NCI-H446 treated with DMSO at 0.1 percent for 48 hours (cell line): Measurements from ENCODE around the gene HOXA9.

Source experiments
- DNase-seq: peaks from one replicate; lab custom pipeline; 2025; lab: John Stamatoyannopoulos, UW

The HOXA9 gene

DNA sequence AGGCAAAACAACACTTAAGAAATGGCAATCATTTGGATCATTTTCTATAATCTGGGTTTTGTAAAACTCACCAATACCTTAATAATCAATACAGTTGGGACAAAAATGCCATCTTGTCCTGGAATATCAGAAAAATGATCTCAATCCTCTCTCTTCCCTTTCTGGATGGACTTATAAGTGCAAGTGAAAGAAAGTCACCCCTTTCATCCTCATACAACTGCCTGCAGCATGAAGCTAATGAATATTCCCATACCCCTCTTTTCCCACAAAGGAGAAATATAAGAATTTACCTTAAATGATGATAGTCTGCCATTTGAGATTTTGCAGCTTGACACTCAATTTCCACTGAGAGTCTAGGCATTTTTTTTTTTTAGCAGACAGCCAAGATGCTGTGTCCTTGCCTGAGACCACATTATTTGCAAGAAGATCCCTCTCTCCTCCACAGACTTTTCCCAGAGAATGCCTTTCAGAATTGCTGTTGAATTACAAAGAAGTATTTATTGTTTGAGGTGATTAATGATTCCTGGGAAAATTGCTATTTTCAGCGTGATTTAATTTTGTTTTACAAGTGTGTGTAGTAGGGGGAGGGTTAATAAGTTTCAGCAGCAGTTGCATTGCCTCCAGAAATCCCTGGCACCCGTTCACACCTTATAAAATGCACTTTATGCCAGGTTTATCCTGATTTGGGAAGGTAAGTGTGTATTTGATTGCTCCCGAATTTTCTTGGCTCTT lies 38.6 kb downstream of the HOXA9 start:
- no peak for DNase-seq

DNA sequence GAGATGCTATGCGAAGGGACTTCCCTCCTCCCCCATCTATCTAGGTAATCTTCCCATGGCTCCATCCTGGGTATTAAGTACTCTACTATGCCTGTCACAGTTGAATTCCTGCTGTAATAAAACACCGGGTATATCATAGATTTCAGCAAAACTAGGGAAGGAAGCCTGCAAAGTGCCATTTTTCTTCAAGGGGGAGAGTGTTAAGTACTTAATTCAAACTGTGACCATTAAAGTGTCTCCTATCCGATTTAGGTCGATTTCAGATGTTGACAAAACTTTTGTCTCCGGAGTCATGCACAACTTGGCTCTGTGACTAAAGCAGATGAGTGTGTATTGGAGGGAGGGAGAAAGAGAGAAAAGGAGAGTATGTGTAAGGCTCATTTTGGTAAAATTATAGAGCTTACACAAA lies 39.3 kb downstream of the HOXA9 start:
- DNase-seq: no peak

DNA sequence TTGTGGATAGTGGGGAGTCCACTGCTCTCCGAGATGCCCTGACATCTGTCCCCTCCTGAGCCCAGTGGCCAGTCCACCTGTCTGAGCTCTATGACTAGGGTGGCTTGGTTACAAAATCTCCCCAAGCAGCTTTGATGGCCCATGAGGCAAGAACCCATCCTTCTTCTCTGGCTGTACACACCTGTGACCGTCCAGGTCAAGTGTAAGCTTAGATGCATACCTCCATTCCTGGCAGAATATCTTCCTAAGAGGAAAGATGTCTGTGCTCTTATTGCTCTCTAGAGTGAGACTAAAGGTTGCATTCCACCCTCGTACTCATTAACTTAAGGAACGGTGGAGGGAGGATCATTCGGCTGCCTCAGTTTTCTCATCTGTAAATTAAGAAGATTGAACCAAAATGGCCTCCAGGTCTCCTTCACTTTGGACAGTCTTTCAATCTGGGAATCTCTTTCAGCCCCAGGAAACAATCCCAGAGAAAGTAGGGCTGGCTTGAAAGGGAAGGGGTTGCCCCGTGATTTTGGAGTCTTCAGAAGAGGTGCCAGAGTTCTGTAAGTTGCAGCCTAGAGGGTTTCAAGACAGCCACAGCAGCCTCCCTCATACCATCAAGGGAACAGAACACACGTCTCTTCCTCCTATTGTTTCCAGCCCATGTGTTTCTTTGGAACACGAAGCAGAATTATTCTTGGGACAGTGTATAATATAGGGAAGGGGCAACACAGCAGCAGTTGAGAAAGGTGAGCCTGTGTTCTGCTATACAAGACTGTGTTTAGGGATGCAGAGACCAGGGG lies 40.2 kb downstream of the HOXA9 start:
- no peak for DNase-seq

DNA sequence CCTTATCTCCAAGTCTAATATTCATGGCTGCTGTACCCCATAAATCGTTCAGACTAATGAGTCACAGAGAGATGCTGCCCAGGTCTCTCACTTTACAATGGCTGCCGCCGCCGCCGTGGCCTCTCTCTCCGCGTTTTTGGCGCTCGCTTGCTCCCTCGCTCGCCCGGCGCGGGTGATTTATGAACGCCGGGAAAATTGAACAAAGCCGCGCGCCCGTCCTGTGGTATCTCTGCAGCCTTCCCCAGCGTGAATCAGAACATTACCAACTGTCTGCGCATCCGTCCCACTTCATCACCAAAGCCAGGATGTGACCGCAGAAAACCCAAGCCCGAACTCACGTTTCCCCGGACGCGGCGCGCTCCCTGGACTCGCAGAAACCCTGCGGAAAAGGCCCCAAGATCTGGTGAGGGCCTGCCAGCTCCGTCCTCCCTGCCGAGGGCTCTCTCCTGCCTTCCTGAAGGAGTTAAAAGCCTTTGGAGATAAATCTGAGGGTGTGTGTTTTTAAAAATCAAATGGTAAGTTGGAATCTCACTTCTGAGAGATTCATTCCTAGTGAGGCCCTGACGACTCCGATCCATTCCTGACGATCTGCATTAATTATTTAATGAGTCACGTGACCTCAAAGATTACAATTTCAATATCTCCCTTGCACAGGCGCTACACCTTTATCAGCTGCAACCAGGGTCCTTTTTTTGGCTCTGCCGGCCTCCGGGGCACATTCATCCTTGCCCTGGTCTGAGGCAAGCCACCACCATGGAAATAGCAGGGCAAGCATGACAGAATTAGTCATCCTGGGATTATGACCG lies 41.0 kb downstream of the HOXA9 start:
- no peak for DNase-seq

DNA sequence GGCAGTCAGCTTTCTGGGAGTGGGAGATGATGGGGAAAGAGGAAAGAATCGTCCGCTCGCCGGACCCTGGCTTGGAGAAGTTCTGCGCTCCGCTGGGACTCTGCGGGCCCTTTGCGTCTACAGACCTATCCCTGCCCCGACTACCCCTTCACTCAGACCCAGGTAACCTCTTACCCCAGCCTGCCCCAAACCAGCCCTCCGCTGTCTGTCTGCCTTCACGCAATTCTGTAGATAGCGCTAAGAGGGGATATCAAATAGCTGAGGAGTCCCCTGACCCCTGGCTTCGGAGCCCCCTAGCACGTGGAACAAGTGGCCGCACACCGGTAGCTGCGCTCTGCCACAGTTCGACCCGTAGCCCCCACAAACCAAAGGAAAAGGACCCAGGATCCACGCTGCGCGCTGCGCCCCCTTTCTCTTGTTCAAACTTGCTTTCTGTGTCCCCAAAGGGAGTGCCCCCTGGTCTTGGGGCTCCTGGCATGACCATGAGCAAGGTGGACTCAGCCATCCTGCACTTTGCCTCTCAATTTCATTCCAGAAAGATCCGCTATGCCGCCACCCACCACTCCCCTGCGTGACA lies 41.8 kb downstream of the HOXA9 start:
- no peak for DNase-seq

DNA sequence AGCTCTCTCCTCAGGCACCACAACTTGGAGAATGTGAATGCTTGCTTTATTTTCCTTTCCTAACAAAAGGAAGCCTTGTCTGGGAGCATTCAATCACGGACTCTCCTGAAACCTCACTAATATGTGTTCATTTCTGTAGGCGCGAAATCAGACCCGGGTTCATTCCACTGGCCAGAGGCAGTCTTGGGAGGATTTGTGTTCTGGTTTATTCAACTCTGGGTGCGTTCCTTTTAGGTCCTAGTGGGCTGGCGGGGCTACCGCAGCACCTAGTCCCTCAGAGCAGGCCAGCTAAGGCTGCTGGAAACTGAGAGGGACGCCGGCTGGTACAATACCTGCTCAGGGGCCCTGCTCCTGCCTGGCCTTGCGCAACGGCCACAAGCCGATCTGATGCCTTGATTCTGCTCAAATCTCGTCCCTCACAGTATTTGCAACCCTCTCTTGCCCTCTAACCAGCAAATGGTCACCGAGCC lies 42.3 kb downstream of the HOXA9 start:
- DNase-seq: no peak

DNA sequence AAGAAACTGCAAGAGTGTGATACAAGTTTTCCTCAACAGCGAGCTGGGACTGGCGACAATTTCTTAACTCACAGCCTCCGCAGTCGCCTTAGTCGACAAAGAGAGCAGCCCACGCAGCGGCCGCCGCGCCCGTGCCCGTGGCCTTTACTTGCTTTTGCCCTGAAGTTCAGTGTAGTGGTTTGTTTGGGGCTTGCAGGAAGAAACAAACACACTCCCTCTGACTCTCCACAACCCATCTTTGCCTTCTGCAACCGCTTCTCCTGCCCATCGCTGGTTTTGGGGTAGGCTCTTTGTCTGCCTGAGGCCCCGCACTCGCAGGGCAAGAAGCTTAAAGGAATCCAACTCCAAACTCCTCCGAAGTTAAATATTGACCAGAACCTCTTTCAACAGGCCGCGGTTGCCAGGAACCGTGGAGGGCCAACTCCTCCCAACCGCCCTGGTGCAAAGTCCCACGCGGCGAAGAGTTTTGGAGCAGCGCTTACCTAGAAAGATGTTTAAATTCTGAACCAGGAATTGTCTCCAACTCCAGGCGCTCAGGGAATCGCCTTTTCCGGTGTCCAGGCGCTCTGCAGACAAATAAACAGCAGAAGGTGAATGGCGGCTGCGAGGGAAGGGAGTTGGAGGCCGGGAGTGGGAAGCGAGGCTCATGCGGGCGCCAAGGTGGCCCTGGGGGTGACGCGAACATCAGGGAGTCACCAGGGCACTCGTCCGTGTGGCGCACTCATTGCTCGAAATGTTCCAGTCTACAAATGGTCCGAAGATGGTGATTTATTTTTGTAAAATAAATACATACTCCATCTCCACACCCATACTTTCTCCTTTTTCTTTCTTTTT lies 43.0 kb downstream of the HOXA9 start:
- no peak for DNase-seq

DNA sequence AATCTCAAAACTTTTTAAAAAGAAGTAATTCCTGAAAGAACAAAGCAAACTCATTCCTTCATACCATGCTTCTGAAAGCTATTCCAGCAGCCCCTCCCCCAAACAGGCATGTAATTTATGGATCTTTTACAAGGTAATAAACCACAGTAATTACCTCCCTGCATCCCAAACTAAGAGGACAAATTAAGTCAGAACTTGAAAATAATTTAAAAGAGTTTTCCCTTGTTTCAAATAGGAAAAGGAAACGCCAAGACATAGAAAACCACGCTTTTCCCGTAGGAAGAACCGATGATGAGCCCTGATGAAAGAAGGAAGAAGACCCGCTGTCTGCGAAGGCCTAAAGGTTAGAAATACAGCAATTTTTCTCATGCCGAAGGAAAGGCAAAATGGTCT lies 43.7 kb downstream of the HOXA9 start:
- DNase-seq: no peak

DNA sequence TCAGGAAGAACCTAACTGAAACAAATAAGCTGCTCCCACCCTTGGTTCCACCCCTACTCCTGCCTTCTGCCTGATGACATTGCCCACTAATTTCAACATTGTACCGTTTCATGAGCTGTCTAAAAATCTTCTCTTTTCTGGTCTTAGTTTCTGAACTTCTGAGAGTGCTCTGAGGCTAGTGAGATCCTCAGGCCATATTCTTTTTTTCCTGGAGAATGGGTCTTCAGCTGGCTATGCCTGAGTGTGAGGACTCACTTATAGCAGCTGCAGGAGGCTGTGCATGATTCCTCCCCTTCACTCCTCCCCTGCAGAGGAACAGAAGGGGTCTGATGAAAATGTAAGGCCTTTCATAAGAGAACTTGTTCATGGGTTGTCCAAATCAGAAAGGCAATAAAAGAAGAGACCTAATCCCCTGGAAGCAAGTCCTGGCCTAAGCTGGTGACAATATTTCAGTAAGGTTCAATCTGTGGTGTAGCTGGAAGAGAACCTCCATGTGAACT lies 45.9 kb downstream of the HOXA9 start:
- DNase-seq: no peak

DNA sequence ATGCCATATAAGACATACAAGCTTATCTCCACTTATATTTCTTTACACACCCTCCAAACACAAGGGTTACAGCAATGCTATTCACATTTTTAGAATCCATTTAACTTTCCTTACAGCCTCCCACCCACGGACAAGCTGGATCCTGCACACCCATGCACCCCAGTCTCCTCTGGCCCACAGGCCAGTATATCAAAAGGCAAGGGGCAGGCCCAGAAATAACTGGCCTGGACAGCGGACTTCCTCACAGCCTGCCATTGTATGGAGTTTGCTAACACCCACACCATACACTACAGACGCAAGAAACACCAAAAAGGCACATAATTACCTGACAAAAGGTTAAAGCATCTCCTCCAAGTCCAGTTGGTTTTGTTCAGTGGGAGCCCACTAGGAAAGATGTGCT lies 46.8 kb downstream of the HOXA9 start:
- DNase-seq: no peak

DNA sequence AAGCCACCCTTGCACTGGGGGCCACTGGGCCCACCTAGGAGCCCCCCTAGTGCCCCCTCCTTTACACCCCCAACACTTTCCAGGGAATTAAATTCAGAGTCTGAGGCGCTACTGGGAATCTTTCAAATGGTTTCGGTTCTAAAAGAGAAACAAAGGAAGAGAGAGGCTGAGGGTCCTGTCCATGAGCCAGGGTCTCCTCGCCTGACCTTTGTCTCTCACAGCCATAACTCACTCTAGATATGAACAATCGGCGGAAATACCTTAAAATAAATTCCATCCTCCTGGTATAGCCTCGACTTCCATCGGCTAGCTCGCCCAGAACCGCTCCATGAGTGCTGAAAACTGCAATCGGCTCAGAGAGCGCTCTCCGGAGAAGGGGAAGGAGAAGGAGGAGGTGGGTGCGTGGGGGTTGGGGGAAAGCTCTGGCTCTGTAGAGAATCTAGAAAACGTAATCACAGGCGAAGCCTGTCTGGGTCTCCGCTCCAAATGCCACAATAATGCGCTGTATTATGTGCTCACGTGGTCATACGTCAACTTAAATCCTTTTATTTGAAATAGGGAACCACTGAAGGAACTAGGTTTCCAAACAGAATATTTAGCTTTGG lies 47.3 kb downstream of the HOXA9 start:
- no peak for DNase-seq

DNA sequence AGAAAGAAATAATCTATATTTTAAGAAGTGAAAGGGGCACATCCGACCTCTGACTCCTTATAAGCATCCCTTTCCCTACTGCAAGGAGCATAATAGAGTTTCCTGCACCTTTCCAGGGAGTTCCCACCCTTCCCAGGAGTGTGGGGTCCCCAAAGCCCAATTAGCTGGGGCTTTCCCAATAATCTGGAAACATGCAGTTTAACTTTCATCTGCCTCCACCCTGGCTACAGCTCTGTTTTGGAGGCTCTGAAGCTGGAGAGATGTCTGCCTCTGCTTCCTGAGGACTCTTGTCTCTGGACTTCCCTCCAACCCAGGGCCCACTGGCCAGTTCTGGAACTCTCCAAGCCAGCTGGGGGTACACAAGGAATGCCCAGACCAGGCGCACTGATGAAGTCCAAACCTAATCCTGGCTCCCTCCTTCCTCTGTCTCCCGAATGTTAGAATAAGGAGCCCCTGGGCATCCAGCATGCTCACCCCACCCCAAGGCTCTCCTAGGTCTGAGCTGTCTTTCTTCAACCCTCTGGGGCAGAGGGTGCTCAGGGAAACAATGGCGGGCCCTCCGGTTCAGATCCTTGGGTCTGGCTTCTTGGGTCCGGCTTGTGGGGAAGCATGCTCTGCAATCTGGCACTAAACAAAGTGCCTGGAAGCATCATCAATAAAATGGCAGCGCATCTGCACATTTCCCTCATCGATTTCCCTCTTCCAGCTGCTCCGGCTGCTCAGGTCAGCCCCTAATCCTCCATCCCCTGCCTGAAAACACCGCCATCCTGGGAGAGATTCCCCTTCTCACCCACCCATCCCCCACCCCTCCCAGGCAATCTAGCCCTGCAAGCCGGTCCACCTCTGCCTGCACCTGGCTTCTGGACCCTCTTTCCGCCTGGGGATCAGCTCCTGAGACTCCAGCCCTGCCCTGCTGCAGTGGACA lies 48.1 kb downstream of the HOXA9 start:
- no peak for DNase-seq

DNA sequence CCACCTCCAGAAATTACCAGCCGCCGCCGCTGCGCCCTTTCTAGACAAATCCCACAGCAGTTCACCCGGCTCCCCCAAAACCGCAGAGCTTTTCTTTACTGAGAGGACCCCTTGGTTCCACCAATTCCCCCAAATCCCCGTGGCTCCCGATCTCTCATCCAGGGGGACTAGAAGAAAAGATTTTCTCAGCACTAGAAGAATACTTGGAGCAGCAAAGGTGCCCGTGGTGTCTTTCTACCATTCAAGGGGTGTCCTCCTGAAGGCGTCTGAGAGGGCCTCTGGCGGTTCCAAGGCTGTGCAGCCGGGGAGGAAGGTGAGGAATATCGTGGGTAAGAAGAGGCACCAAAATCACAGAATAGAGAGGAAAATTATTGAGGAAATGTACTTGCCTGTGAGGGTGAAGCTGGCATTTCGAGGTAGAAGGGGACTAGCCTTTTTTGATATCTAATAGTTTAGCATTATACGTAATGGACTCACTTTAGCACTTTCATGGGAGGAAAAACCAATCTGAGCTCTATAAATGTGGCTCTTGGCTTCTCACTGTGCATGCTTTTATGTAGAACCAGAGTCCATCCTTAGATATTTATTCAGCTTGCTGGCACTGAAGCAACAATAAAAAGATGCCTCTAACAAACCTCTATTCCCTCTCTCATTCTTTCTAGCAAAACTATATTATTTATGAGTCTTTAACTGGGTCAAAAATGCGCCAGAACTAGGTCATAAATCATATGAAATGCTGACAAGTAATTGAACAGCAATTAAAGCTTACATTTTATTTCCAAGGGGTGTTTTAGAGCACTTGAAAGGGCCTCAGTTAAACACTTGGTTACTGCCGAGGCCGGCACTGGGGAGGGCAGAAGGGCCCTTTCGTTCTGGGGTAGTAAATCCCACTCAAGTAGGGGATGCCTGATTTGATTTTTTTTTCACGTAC lies 49.0 kb downstream of the HOXA9 start:
- no peak for DNase-seq

DNA sequence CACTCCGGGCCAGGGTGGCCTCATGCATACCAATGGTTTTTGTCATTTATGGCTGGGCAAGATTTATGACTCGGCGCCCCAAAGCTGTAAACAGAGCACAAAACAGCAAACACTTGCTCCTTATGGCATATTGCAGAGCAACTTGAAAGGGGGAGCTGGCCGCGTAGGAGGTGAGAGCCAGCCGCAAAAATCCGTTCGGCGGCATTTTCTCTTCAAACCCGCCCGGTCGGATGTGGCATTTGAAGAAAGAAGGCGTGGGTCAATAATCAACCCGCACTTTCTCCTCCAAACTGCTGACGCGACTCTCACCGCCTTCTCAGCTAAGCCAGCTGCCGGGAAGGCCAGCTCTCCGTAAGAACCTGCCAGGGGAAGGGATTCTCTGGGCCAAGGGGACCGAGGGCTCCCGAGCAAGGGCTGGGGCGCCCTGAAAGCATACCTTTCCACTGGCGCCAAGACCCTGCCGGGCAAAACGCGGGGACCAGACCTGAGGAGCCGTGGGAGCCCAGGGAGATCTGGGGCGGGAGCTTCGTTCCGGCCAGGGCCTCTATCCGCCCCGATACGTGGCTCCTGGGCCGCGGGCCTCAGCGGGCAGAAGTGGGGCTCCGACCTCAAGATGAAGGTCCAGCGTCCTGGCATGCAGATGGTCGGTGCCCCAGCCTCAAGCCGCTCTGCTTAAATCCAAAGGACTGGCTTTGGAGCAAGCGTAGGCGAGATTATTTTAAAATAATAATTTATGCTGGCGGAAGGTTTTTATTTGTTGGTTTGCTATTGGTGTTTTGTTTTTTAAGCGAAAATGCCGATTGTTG lies 49.9 kb downstream of the HOXA9 start:
- no peak for DNase-seq

DNA sequence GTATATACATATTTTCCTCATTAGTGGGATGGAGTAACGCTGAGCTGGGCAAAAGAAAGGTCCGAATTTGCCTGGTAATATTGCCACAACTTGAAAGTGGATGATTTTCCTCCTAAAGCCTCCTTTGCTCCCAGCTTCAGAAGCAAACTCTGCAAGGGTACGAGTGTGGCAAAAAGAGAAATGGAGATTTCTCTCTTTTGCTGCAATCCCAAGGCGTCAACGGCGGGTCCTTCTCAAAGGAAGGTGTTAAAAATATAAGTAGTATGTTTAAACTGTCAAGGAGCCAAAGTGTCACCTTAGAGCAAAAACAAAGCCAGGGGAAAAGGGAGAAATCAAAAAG lies 50.5 kb downstream of the HOXA9 start:
- no peak for DNase-seq

DNA sequence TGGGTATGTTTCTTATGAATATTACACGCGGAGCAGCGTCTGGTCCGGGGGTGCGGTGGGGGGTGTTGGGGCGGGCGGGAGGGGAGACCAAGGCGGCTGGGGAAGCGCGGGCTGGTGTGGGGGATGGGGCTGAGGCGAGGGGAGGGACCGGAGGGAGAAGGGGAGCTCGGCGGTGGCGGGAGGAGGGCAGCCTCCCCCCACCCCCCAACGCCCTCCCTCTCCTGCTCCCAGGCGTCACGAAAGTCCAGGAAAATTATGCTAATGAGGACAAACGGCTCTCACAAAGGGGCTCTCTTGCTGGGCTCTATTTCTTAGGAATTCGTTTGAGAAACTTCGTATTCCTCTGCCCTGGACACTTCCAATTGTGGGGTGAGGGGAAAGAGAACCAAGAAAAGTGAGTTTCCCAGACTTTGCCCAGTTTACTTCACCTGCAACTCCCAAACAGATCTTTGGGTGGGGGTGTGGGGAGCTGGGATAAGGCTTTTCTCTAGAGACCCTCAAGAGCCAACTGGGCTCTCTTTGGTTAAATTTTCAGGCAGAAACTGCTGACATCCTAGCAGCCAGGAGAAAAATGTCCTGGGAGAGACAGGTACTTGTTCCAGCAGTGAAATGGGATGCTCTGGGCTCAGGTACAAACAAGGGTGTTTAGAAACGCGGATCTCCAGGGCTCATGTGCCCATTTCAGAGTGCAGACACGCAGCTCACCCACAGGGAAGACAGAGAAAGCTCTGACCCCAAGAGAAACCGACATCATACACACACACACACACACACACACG lies 51.2 kb downstream of the HOXA9 start:
- DNase-seq: no peak
